OCI-LY7 (cell line): ENCODE results near the gene PAX7.

ENCODE experiments used
- CTCF ChIP-seq: fragments of 200-600 bp; sonication (generic); conservative IDR thresholded peaks from 2 replicates; pipeline ENCODE4 v1.5.1; 2014; ENCODE audit warnings: mild to moderate bottlenecking, antibody characterized with exemption, low read length, moderate library complexity, mixed read lengths
- EZH2phosphoT487 ChIP-seq: fragments of 200-600 bp; sonication (generic); IDR thresholded peaks from 2 replicates; pipeline ENCODE4 v1.6.1; 2018; ENCODE audit warnings: low read depth, borderline replicate concordance, mild to moderate bottlenecking, mixed run types, antibody characterized with exemption, low read length, moderate library complexity, mixed read lengths

- no peak for TF ChIP-seq CTCF
- no peak for TF ChIP-seq EZH2phosphoT487
These were observed 85.6 kb downstream of the PAX7 start for GRCh38 chr1:18716112-18716784.
